CD8-positive, alpha-beta memory T cell (primary cell): ENCODE data around the gene WDR12. TPM values are rescaled to one million over a fixed set of nuclear protein-coding genes. Genes with fewer than 3 reads are reported as not detected.
A peak's percentile ranks its signal among the peaks of the same experiment; 100 is the strongest.
"Not testable (repeated sequence)": the region's sequence is repeated elsewhere in the genome, so short reads cannot be mapped to it uniquely, and the experiment has no call there.

Source experiments
- CTCF ChIA-PET: fragments of 350-600 bp; sonication (Branson Sonifier 250); formaldehyde crosslinking; loops from one replicate; lab custom pipeline; 2021; ENCODE audit warnings: antibody characterized with exemption; lab: Charles Lee
- POLR2A ChIA-PET: fragments of 350-600 bp; sonication (Branson Sonifier 250); formaldehyde crosslinking; loops from one replicate; lab custom pipeline; 2021; ENCODE audit warnings: antibody characterized with exemption; lab: Charles Lee
- DNase-seq, 5 donors: peaks; one replicate each; pipeline versions ENCODE4 v3.0.0 to v3.0.0-alpha.2; 2020 to 2022; ENCODE audit warnings: mixed read lengths in 1 of 5
- H3K27ac ChIP-seq: one replicate; pipeline ENCODE4 v1.7.0; 2013; ENCODE audit warnings: low read depth, mild to moderate bottlenecking, low read length, moderate library complexity
- H3K27me3 ChIP-seq: 2 replicates; pipeline ENCODE4 v1.7.0; 2013; ENCODE audit warnings: low read length, mild to moderate bottlenecking; ENCODE audit not compliant: insufficient read depth, poor library complexity, severe bottlenecking
- H3K36me3 ChIP-seq: 2 replicates; pipeline ENCODE4 v1.7.0; 2013; ENCODE audit warnings: mild to moderate bottlenecking, low read length, moderate library complexity; ENCODE audit not compliant: insufficient read depth
- H3K4me1 ChIP-seq: 2 replicates; pipeline ENCODE4 v1.7.0; 2013; ENCODE audit warnings: mild to moderate bottlenecking, low read length, moderate library complexity; ENCODE audit not compliant: insufficient read depth
- H3K4me3 ChIP-seq: 2 replicates; pipeline ENCODE4 v1.7.0; 2013; ENCODE audit warnings: mild to moderate bottlenecking, low read length
- H3K9me3 ChIP-seq: 2 replicates; pipeline ENCODE4 v1.7.0; 2013; ENCODE audit warnings: mild to moderate bottlenecking, low read length
- H3K27ac Mint-ChIP-seq, 8 donors: one replicate each; pipeline ENCODE4 v1.8.0; 2020 to 2021; ENCODE audit warnings: mixed read lengths in 8 of 8, mild to moderate bottlenecking in 6 of 8, inconsistent platforms in 3 of 8, moderate library complexity in 3 of 8
- H3K27me3 Mint-ChIP-seq, 2 donors: one replicate each; pipeline ENCODE4 v1.8.0; 2020 to 2021; ENCODE audit warnings: mixed read lengths in 2 of 2, mild to moderate bottlenecking in 1 of 2, moderate library complexity in 1 of 2
- H3K36me3 Mint-ChIP-seq, 3 donors: one replicate each; pipeline ENCODE4 v1.8.0; 2020 to 2021; ENCODE audit warnings: mixed read lengths in 3 of 3, inconsistent platforms in 1 of 3, mild to moderate bottlenecking in 1 of 3
- H3K4me1 Mint-ChIP-seq, 3 donors: one replicate each; pipeline ENCODE4 v1.8.0; 2020 to 2021; ENCODE audit warnings: mixed read lengths in 3 of 3, inconsistent platforms in 1 of 3, mild to moderate bottlenecking in 1 of 3
- H3K4me3 Mint-ChIP-seq, 7 donors: one replicate each; pipeline ENCODE4 v1.8.0; 2020 to 2021; ENCODE audit warnings: mixed read lengths in 7 of 7, mild to moderate bottlenecking in 6 of 7, moderate library complexity in 4 of 7, inconsistent platforms in 2 of 7
- H3K9me3 Mint-ChIP-seq, 5 donors: one replicate each; pipeline ENCODE4 v1.8.0; 2020 to 2022; ENCODE audit warnings: mixed read lengths in 5 of 5, mild to moderate bottlenecking in 3 of 5, moderate library complexity in 2 of 5, inconsistent platforms in 1 of 5
- polyA plus RNA-seq: library from polyadenylated mRNA; unstranded; fragments of 300-500 nt; fragmentation: Illumina TruSeq; gene quantifications from one replicate; pipeline ENCODE4 v1.2.3, GENCODE V29; 2021
- total RNA-seq, 2 experiments: library from RNA; stranded (reverse); gene quantifications; one replicate each; pipeline ENCODE4 v1.2.3, GENCODE V29; 2021

Gene WDR12
- total and polyA plus RNA-seq, 3 experiments from 2014 or later = 23.7 to 132 (median 129) TPM

- H3K36me3 Mint-ChIP-seq = peaks cover 16 to 48% (median 16%) of the 10 kb centered on the region in 3 donors
- no peaks in the 10 kb centered on the region for H3K27me3 Mint-ChIP-seq
- no peaks in the 10 kb centered on the region for H3K9me3 ChIP-seq
- H3K9me3 Mint-ChIP-seq = no peaks in the 10 kb centered on the region
- H3K36me3 ChIP-seq = no peaks in the 10 kb centered on the region
- ChIA-PET CTCF (no interaction called here), POLR2A (no interaction called here)
- no peak overlapping the region for H3K27ac Mint-ChIP-seq
- H3K4me3 ChIP-seq = no peak overlapping the region
- DNase-seq = no peak
- no peaks in the 10 kb centered on the region for H3K4me1 Mint-ChIP-seq
- no peak overlapping the region for H3K4me3 Mint-ChIP-seq
- no peak overlapping the region for H3K27ac ChIP-seq
- no peaks in the 10 kb centered on the region for H3K4me1 ChIP-seq
- no peaks in the 10 kb centered on the region for H3K27me3 ChIP-seq
Measured at GRCh38 chr2:202938960-202939359, 27.5 kb upstream of the WDR12 start.

GRCh38 chr2:202934456-202934855, 23.0 kb upstream of the WDR12 start:
- no peak overlapping the region for H3K27ac Mint-ChIP-seq
- H3K36me3 Mint-ChIP-seq = peaks cover 26 to 49% (median 28%) of the 10 kb centered on the region in 3 donors
- no peaks in the 10 kb centered on the region for H3K9me3 Mint-ChIP-seq
- no peak overlapping the region for H3K4me3 ChIP-seq
- no peaks in the 10 kb centered on the region for H3K4me1 ChIP-seq
- H3K36me3 ChIP-seq = no peaks in the 10 kb centered on the region
- H3K9me3 ChIP-seq = no peaks in the 10 kb centered on the region
- H3K27me3 Mint-ChIP-seq = no peaks in the 10 kb centered on the region
- H3K27ac ChIP-seq = no peak overlapping the region
- CTCF ChIA-PET = interaction anchor here (0.5 kb wide), 1 partner anchor 405 kb away, joined by 3 read pairs; no protein-coding TSS in a partner anchor
- no peaks in the 10 kb centered on the region for H3K27me3 ChIP-seq
- no peak overlapping the region for H3K4me3 Mint-ChIP-seq
- POLR2A ChIA-PET = no interaction called here
- DNase-seq = no peak
- H3K4me1 Mint-ChIP-seq = peaks cover 0 to 4% (median 2%) of the 10 kb centered on the region in 3 donors

DNA sequence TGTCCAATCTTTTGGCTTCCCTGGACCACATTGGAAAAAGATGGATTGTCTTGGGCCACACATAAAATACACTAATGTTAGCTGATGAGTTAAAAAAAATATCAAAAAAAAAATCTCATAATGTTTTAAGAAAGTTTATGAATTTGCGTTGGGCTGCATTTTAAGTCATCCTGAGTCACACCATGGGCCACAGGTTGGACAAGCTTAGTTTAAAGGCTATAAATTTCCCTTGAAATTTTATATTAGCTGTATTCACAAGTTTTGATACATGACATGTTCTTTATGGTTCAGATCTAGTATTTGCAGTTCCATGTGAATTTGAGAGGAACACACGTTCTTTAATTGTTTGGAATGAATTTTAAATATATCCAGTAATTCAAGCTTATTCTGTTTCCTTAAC, 22.5 kb upstream of the WDR12 start:
- no peaks in the 10 kb centered on the region for H3K27me3 Mint-ChIP-seq
- Histone ChIP-seq H3K27me3 (no peaks in the 10 kb centered on the region), H3K27ac (no peak overlapping the region), H3K36me3 (no peaks in the 10 kb centered on the region), H3K9me3 (no peaks in the 10 kb centered on the region), H3K4me3 (no peak overlapping the region), H3K4me1 (no peaks in the 10 kb centered on the region)
- no peak for DNase-seq
- H3K9me3 Mint-ChIP-seq = no peaks in the 10 kb centered on the region
- POLR2A ChIA-PET = no interaction called here
- peaks cover 0 to 4% (median 2%) of the 10 kb centered on the region in 3 donors for H3K4me1 Mint-ChIP-seq
- no peak overlapping the region for H3K27ac Mint-ChIP-seq
- CTCF ChIA-PET = interaction anchor here (0.5 to 1.3 kb wide), 2 partner anchors 8 to 406 kb away, joined by 3 read pairs; no protein-coding TSS in a partner anchor
- H3K36me3 Mint-ChIP-seq = peaks cover 25 to 54% (median 28%) of the 10 kb centered on the region in 3 donors
- H3K4me3 Mint-ChIP-seq = no peak overlapping the region

- H3K4me3 Mint-ChIP-seq = no peak overlapping the region
- no peaks in the 10 kb centered on the region for H3K9me3 Mint-ChIP-seq
- CTCF ChIA-PET = interaction anchor here (1.3 kb wide), 1 partner anchor 9 kb away, joined by 3 read pairs; no protein-coding TSS in a partner anchor
- DNase-seq = no peak
- Histone ChIP-seq H3K27ac (no peak overlapping the region), H3K27me3 (no peaks in the 10 kb centered on the region), H3K9me3 (no peaks in the 10 kb centered on the region), H3K4me1 (no peaks in the 10 kb centered on the region), H3K4me3 (no peak overlapping the region), H3K36me3 (no peaks in the 10 kb centered on the region)
- no peak overlapping the region for H3K27ac Mint-ChIP-seq
- POLR2A ChIA-PET = no interaction called here
- peaks cover 23 to 54% (median 25%) of the 10 kb centered on the region in 3 donors for H3K36me3 Mint-ChIP-seq
- H3K27me3 Mint-ChIP-seq = no peaks in the 10 kb centered on the region
- H3K4me1 Mint-ChIP-seq = peaks cover 0 to 4% (median 2%) of the 10 kb centered on the region in 3 donors
Measured at GRCh38 chr2:202933139-202933510, 21.7 kb upstream of the WDR12 start.

DNA sequence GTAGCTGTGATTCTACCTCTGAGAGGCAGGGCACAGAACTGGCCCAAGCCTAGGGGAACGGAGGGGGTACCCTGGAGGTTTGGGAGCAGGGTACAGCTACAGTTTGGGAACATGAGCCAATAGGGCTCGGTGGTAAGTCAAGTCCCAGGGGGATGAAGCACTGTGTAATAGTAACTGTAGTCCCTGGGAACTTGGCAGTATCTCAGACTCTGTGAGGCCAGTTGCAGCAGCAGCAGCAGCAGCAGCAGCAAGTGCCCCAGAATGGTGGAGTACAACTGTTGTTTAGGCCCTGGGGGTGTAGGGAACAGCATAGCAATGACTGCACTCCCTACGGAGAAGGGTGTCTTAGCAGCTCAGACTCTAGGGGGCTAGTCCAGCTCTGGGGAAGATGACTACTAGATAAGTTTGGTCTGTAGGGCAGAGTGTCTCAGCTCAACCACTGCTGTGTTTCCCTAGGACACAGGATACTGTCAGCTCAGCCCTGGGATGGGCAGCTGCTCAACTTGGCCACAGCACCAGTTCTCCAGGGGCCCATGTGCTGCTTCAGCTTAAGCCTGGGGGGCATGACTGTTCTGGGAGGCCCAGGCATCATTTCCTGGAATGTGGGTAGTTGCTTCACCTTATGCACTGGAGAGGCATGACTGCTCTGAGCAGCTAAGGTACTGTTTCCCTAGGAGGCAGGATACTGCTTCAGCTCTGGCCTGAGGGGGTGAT, 21.1 kb upstream of the WDR12 start:
- H3K27me3 ChIP-seq = no peaks in the 10 kb centered on the region
- Mint-ChIP-seq H3K27me3 (no peaks in the 10 kb centered on the region), H3K36me3 (peaks cover 23 to 56% (median 26%) of the 10 kb centered on the region in 3 donors), H3K27ac (peak overlapping the region in 1 of 8 donors; percentile 46), H3K4me3 (no peak overlapping the region), H3K4me1 (peaks cover 0 to 4% (median 2%) of the 10 kb centered on the region in 3 donors), H3K9me3 (no peaks in the 10 kb centered on the region)
- H3K9me3 ChIP-seq = no peaks in the 10 kb centered on the region
- DNase-seq = no peak
- no peak overlapping the region for H3K27ac ChIP-seq
- no peaks in the 10 kb centered on the region for H3K4me1 ChIP-seq
- CTCF ChIA-PET = interaction anchor here (1.3 kb wide), 1 partner anchor 9 kb away, joined by 3 read pairs; no protein-coding TSS in a partner anchor
- H3K4me3 ChIP-seq = no peak overlapping the region
- no peaks in the 10 kb centered on the region for H3K36me3 ChIP-seq
- POLR2A ChIA-PET = no interaction called here

GRCh38 chr2:202918860-202919259, 7.4 kb upstream of the WDR12 start:
- no peak for DNase-seq
- H3K36me3 ChIP-seq = no peaks in the 10 kb centered on the region
- Mint-ChIP-seq H3K4me3 (no peak overlapping the region), H3K36me3 (peaks cover 4 to 32% (median 6%) of the 10 kb centered on the region in 3 donors), H3K27ac (peak overlapping the region in 1 of 8 donors; percentile 47), H3K27me3 (no peaks in the 10 kb centered on the region), H3K9me3 (no peaks in the 10 kb centered on the region), H3K4me1 (peaks cover 0 to 3% (median 2%) of the 10 kb centered on the region in 3 donors)
- no peaks in the 10 kb centered on the region for H3K27me3 ChIP-seq
- no peaks in the 10 kb centered on the region for H3K9me3 ChIP-seq
- POLR2A ChIA-PET = no interaction called here
- no peaks in the 10 kb centered on the region for H3K4me1 ChIP-seq
- H3K4me3 ChIP-seq = no peak overlapping the region
- CTCF ChIA-PET = no interaction called here
- H3K27ac ChIP-seq = no peak overlapping the region

GRCh38 chr2:202912342-202913201, 1.1 kb upstream of the WDR12 start:
- H3K4me1 Mint-ChIP-seq = peaks cover 25 to 47% (median 44%) of the 10 kb centered on the region in 3 donors
- peak in 2 of 5 donors; percentile 14 to 49 for DNase-seq
- not testable (repeated sequence) for H3K9me3 ChIP-seq, H3K27me3 ChIP-seq, H3K27me3 Mint-ChIP-seq, H3K36me3 ChIP-seq, H3K9me3 Mint-ChIP-seq
- peaks cover 0 to 11% (median 0%) of the 10 kb centered on the region in 3 donors for H3K36me3 Mint-ChIP-seq
- ChIA-PET POLR2A (interaction anchor here (0.6 to 1.6 kb wide), 6 partner anchors 19 to 646 kb away, joined by 3 to 7 read pairs (median 4); partner anchors contain the start of genes CYP20A1, FAM117B and NBEAL1), CTCF (interaction anchor here (1.5 to 1.8 kb wide), 2 partner anchors 324 to 326 kb away, joined by 4 to 7 read pairs; partner anchors contain the start of gene CYP20A1)
- H3K4me3 Mint-ChIP-seq = peak overlapping the region; percentile 95 to 100 (median 98)
- H3K27ac Mint-ChIP-seq = peak overlapping the region; percentile 92 to 99 (median 98)
- Histone ChIP-seq H3K4me3 (peak overlapping the region; percentile 95), H3K27ac (peak overlapping the region; percentile 77), H3K4me1 (peaks cover 11% of the 10 kb centered on the region)
